HEK293T (cell line): ENCODE measurements around the gene UNKL.
"Not testable (repeated sequence)": the region's sequence is repeated elsewhere in the genome, so short reads cannot be mapped to it uniquely, and the experiment has no call there.

Source experiments
- CTCF ChIA-PET: fragments of 350-600 bp; formaldehyde crosslinking; extraction: SDS; loops from one replicate; lab custom pipeline; 2021; ENCODE audit warnings: antibody characterized with exemption, inconsistent platforms; lab: Yijun Ruan, JAX
- POLR2A ChIA-PET: fragments of 350-600 bp; formaldehyde crosslinking; extraction: SDS; loops from one replicate; lab custom pipeline; 2020; ENCODE audit warnings: antibody characterized with exemption, inconsistent platforms; lab: Yijun Ruan, JAX
- DNase-seq: peaks from one replicate; pipeline ENCODE4 v3.0.0; 2012; ENCODE audit warnings: mixed read lengths; ENCODE audit errors: extremely low spot score
- ARNT ChIP-seq: fragments of 450-650 bp; IDR thresholded peaks from 2 replicates; pipeline ENCODE4 v1.6.1; 2017; ENCODE audit warnings: mild to moderate bottlenecking
- BHLHE40 ChIP-seq: fragments of 450-650 bp; IDR thresholded peaks from 2 replicates; pipeline ENCODE4 v1.6.1; 2016; ENCODE audit warnings: mild to moderate bottlenecking, moderate library complexity, borderline replicate concordance
- CTBP1 ChIP-seq: fragments of 450-650 bp; IDR thresholded peaks from 2 replicates; pipeline ENCODE4 v1.6.1; 2016; ENCODE audit warnings: borderline replicate concordance
- ELF4 ChIP-seq: fragments of 450-650 bp; IDR thresholded peaks from 2 replicates; pipeline ENCODE4 v1.6.1; 2017; ENCODE audit warnings: antibody characterized with exemption
- FOXA1 ChIP-seq: fragments of 450-650 bp; IDR thresholded peaks from 2 replicates; pipeline ENCODE4 v1.6.1; 2016; ENCODE audit warnings: mild to moderate bottlenecking
- FOXK2 ChIP-seq: fragments of 450-650 bp; IDR thresholded peaks from 2 replicates; pipeline ENCODE4 v1.6.1; 2016; ENCODE audit warnings: mild to moderate bottlenecking
- FOXM1 ChIP-seq: fragments of 450-650 bp; IDR thresholded peaks from 2 replicates; pipeline ENCODE4 v1.6.1; 2017; ENCODE audit warnings: mild to moderate bottlenecking, borderline replicate concordance
- HDGF ChIP-seq: fragments of 450-650 bp; IDR thresholded peaks from 2 replicates; pipeline ENCODE4 v1.6.1; 2017; ENCODE audit warnings: antibody characterized with exemption, borderline replicate concordance
- L3MBTL2 ChIP-seq: fragments of 450-650 bp; conservative IDR thresholded peaks from 2 replicates; pipeline ENCODE4 v1.6.1; 2016; ENCODE audit warnings: mild to moderate bottlenecking
- LEF1 ChIP-seq: fragments of 450-650 bp; IDR thresholded peaks from 2 replicates; pipeline ENCODE4 v1.6.1; 2017; ENCODE audit warnings: mild to moderate bottlenecking, borderline replicate concordance
- NFRKB ChIP-seq: fragments of 450-650 bp; IDR thresholded peaks from 2 replicates; pipeline ENCODE4 v1.6.1; 2016; ENCODE audit warnings: mild to moderate bottlenecking, moderate library complexity
- SP1 ChIP-seq: fragments of 450-650 bp; IDR thresholded peaks from 2 replicates; pipeline ENCODE4 v1.6.1; 2017
- SUZ12 ChIP-seq: fragments of 450-650 bp; IDR thresholded peaks from 2 replicates; pipeline ENCODE4 v1.6.1; 2016; ENCODE audit warnings: mild to moderate bottlenecking
- TARDBP ChIP-seq: fragments of 450-650 bp; IDR thresholded peaks from 2 replicates; pipeline ENCODE4 v1.6.1; 2016
- ZNF384 ChIP-seq: fragments of 450-650 bp; IDR thresholded peaks from 2 replicates; pipeline ENCODE4 v1.6.1; 2016
- TF ChIP-seq, protein P1 (sequence below): fragments of 450-650 bp; IDR thresholded peaks from 2 replicates; pipeline ENCODE4 v1.6.1; 2016

Gene UNKL

DNA sequence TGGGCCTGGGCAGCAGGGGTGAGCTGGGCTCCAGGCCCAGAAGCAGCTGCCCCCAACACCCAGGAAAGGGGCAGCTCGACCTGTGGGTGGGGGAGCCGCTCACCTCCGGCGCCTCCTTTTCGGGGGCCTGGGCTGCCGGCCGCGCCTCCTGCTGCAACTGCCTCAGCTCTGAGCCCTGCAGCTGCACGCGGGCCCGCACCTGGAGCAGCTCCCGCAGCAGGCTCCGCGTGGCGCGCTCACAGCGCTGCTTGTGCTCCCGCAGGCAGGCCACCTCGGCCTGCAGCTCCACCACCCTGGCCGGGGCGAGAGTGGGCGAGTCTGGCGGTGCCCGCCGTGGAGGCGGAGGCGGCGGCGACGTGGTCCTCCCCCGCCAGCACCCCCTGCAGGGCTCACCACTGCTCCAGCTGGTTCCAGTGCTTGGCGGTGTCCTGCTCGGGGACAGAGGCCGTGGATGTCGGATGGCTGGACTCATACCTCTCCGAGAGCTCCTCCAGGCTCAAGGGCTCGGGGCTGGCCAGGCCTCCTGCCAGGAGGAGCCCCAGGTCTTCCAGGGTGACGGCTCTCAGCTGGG is 29.0 kb upstream of the UNKL start:
- no peak for DNase-seq
- TF ChIP-seq L3MBTL2 (no peak), ZNF384 (no peak), FOXK2 (no peak), SUZ12 (no peak), TARDBP (no peak), SP1 (no peak), LEF1 (no peak), HDGF (no peak), NFRKB (no peak), FOXM1 (no peak), CTBP1 (no peak), BHLHE40 (no peak), ELF4 (no peak), FOXA1 (no peak), ARNT (no peak)
- TF ChIP-seq, protein P1, sequence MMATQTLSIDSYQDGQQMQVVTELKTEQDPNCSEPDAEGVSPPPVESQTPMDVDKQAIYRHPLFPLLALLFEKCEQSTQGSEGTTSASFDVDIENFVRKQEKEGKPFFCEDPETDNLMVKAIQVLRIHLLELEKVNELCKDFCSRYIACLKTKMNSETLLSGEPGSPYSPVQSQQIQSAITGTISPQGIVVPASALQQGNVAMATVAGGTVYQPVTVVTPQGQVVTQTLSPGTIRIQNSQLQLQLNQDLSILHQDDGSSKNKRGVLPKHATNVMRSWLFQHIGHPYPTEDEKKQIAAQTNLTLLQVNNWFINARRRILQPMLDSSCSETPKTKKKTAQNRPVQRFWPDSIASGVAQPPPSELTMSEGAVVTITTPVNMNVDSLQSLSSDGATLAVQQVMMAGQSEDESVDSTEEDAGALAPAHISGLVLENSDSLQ: no peak
- ChIA-PET CTCF (no interaction called here), POLR2A (no interaction called here)

- ChIA-PET POLR2A (no interaction called here), CTCF (no interaction called here)
- DNase-seq: no peak
- TF ChIP-seq TARDBP (no peak), FOXK2 (no peak), FOXM1 (no peak), CTBP1 (no peak), L3MBTL2 (no peak), LEF1 (no peak), ARNT (no peak), HDGF (no peak), FOXA1 (no peak)
Observed at GRCh38 chr16:1442697-1443096, 28.2 kb upstream of the UNKL start.

DNA sequence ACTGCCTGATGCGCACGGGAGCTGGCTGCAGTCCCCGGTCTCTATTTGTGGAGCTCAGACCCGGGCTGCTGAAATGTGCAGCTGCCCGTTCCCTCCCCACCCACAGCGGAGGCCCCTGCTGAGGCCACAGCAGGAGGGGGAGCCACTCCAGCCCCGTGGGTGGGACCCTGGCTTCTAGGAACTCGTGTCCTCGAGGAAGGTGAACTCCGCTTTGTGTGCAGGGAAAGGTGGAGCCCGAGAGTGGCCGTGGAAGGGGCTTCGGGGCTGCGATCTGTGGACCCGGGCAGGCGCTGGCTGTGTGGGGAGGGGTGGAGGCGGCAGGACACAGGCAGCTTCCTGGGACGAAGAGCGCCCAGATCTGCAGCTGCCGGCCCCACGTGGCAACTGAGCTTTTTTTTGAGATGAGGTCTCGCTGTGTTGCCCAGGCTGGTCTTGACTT is 26.9 kb upstream of the UNKL start:
- ChIA-PET POLR2A (interaction anchor here (1.1 kb wide), 1 partner anchor 21 kb away, joined by 4 read pairs; the partner anchor contains the start of gene UQCC4), CTCF (no interaction called here)
- TF ChIP-seq, protein P1: no peak
- TF ChIP-seq HDGF (no peak), BHLHE40 (no peak), ZNF384 (no peak), L3MBTL2 (no peak), TARDBP (no peak), FOXA1 (no peak), NFRKB (no peak), FOXM1 (no peak), SP1 (no peak), ELF4 (no peak), SUZ12 (no peak), FOXK2 (no peak), ARNT (no peak), LEF1 (no peak), CTBP1 (no peak)
- no peak for DNase-seq

GRCh38 chr16:1439699-1440074 is 25.2 kb upstream of the UNKL start:
- POLR2A ChIA-PET: interaction anchor here (0.7 to 2.1 kb wide), 2 partner anchors 19 kb away, joined by 3 to 8 read pairs; partner anchors contain the start of gene UQCC4
- DNase-seq: not testable (repeated sequence)
- CTCF ChIA-PET: interaction anchor here (0.7 kb wide), 1 partner anchor 26 kb away, joined by 7 read pairs; no protein-coding TSS in a partner anchor

DNA sequence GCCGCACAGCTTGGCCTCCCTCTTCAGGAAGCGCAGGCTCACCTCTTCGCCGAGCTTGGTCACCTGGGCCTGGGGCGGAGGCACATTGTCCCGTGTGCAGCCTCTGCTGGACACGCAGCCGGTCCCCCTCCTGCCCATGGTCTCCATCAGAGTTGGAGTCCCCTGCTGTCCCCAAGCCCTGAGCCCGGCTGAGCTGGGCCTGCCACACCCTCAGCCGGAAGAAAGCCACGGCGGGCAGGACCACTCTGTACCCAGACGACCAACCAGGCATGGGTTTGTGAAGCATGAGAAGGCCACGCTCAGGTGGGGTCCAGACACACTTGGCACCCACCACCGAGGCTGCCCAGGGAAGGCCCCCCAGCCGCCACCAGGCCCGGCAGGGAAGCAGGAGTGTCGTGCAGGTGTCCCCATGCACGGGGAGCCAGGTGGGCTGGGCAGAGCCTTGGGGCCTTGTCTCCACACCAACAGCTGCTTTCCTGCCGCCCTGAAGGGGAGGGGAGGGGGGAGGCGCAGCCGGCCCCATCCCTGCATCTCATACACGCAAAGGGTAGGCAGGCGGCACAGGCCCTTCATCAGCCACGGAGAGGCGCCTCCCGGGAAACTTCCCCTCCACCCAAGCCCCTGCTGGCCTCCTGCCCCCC is 24.7 kb upstream of the UNKL start:
- no peak for TF ChIP-seq BHLHE40
- TF ChIP-seq SP1: no peak
- no peak for TF ChIP-seq ZNF384
- TF ChIP-seq LEF1: no peak
- no peak for TF ChIP-seq HDGF
- no peak for TF ChIP-seq FOXM1
- TF ChIP-seq SUZ12: no peak
- TF ChIP-seq ARNT: no peak
- no peak for TF ChIP-seq L3MBTL2
- TF ChIP-seq TARDBP: no peak
- ChIA-PET CTCF (no interaction called here), POLR2A (interaction anchor here (2.1 kb wide), 1 partner anchor 18 kb away, joined by 8 read pairs; the partner anchor contains the start of gene UQCC4)
- DNase-seq: no peak

GRCh38 chr16:1438229-1439057 is 23.9 kb upstream of the UNKL start:
- DNase-seq: no peak
- POLR2A ChIA-PET: interaction anchor here (2.1 kb wide), 1 partner anchor 18 kb away, joined by 8 read pairs; the partner anchor contains the start of gene UQCC4
- TF ChIP-seq HDGF (no peak), NFRKB (no peak), FOXM1 (no peak), L3MBTL2 (no peak), FOXK2 (no peak), BHLHE40 (no peak), SP1 (no peak), SUZ12 (no peak), CTBP1 (no peak), ARNT (no peak), TARDBP (no peak), FOXA1 (no peak), LEF1 (no peak), ELF4 (no peak), ZNF384 (no peak)
- TF ChIP-seq, protein P1: no peak
- CTCF ChIA-PET: no interaction called here
